ENCODE measurements around the gene TES.

GRCh38 chr7:116218051-116218645 is 7.8 kb downstream of the TES start:
- TF ChIP-seq MYC (IDR thresholded peaks at IDR 0.05; ENCODE audit: low read depth, low read length) = no peak
- TF ChIP-seq POLR2A (IDR thresholded peaks at IDR 0.05; ENCODE audit: extremely low read depth, insufficient read length) = no peak
- TF ChIP-seq, protein P1, sequence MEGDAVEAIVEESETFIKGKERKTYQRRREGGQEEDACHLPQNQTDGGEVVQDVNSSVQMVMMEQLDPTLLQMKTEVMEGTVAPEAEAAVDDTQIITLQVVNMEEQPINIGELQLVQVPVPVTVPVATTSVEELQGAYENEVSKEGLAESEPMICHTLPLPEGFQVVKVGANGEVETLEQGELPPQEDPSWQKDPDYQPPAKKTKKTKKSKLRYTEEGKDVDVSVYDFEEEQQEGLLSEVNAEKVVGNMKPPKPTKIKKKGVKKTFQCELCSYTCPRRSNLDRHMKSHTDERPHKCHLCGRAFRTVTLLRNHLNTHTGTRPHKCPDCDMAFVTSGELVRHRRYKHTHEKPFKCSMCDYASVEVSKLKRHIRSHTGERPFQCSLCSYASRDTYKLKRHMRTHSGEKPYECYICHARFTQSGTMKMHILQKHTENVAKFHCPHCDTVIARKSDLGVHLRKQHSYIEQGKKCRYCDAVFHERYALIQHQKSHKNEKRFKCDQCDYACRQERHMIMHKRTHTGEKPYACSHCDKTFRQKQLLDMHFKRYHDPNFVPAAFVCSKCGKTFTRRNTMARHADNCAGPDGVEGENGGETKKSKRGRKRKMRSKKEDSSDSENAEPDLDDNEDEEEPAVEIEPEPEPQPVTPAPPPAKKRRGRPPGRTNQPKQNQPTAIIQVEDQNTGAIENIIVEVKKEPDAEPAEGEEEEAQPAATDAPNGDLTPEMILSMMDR (IDR thresholded peaks at IDR 0.05; ENCODE audit: low read depth, low read length) = no peak
- TF ChIP-seq, protein P2, sequence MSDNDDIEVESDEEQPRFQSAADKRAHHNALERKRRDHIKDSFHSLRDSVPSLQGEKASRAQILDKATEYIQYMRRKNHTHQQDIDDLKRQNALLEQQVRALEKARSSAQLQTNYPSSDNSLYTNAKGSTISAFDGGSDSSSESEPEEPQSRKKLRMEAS (IDR thresholded peaks at IDR 0.05; ENCODE audit: low read depth, low read length) = no peak
